ENCODE data around the gene RUVBL2.
"Not testable (repeated sequence)": the region's sequence is repeated elsewhere in the genome, so short reads cannot be mapped to it uniquely, and the experiment has no call there.

The RUVBL2 gene

DNA sequence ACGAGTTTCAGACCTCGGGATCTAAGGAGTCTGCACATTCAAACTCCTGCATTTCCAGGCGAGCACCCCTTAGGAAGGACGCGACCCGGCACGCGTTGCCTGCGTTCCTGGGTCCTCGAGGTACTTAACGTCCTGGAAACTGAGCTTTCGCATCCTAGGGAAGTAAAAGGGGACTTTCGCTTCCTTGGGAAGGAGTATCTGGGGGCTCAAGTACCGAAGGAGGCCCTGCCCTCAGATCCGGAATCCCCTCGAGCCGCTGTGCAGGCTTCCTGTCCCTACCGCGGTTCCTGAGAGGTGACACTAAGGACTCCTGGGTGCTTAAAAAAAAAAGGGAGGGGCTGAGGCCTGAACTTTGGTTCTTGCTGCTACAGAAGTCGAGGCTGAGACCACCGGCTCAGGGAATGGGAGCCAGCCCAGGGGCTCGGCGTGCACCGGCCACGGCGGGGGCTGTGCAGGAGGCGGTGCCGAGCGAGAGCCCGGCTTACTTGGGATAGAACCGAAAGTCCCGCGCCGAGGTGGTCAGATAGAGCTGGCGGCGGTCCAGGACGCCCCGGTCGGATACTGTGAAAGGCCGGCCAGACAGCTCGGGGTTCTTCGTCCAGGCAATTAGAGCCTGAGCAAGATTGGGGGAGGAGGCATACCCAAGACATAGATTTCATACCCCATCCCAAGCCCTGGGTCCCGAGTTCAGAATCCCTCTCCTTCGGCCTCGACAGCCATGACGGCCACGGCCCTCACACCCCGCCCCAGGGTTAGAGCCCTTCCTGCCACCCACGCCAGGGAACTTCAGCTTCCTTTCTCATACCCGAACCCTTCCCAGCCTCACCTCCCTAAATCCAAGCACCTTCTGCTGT lies 24.9 kb downstream of the RUVBL2 start:
- DNase-seq = not testable (repeated sequence)

DNA sequence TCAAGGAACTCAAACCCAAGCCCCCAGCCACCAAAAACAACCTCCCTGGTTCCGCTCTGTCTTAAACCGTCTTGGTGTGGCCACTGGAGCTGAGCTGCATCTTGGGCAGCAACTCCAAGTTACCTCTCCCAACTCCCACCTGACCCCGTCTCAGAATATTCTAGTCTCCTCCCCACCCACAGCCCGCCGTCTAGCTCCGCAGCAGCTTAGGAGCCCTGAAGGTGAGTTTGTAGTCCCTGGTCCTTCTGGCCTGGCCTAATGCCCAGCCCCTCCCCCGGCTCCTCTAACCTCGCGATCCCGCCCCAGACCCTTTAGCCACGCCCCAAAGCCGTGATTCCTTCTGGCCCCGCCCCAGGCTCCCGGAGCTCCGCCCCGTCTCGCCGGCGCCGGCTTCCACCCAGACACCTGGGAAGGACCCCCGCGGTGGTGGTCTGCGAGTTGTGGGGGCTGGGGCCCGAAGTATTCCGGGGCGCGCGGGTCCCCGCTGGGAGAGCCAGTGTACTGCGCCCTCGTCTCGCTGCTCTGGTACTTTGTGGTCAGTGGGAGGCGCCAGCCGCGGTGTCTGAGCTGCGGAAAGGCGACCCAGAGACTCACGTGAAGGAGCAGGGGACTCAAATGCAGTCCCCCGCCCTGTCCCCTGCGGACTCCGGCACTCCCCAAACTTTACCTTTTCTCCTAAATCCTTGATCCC lies 25.7 kb downstream of the RUVBL2 start:
- DNase-seq = no peak

DNA sequence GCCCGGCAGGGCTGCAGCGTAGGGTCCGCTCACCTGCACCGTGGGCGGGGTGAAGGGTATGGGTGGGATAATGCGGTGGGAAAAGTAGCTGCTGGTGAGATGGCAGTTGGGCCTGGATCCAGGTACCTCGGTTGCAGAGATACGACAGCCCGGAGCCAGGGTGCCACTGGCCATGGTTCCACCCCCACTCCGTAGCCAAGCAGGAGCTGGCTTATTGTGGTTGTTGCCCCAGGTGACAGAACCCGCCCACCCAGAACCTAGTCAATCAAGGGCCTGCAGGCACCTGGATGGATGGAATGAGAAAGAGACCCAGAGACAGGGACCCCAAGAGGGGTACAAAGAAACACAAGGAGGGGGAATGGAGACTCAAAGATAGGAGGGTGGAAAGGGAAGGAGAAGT lies 26.7 kb downstream of the RUVBL2 start:
- DNase-seq = no peak

DNA sequence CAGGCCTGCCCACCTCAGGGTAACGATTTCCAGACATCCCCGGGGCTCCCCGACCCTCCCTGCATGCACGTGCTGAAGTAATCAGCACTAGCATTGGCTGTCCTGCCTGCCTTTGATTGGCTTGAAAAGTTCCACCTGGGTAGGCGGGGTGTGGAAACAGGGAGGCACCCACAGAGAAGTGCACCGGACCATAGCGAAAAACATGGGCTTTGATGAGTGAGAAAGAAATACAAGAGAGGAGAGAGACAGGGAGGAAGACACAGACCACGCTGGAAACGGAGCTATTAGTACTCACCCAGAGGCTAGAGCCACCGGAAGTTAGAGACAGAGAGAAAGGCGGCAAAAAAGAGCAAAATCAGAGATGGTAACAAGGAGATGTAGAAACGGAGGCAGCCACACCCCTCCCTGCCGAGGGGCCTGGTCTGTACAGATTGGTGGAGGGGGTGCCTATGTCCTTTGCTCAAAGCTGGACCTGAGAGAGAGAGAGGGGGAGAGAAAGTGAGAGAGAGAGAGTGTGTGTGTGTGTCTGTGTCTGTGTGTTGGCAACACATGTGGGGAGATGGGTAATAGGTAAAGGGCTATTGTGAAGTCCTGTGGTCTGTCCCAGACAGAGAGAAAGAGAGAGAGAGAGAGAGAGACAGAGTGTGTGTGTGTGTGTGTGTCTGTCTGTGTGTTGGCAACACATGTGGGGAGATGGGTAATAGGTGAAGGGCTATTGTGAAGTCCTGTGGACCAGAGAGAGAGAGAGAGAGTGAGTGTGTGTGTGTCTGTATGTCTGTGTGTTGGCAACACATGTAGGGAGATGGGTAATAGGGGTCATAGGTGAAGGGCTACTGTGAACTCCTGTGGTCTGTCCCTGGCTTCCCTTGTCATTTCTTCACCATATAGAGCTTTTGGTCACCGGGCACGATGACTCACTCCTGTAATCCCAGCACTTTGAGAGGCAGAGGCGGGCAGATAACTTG lies 27.5 kb downstream of the RUVBL2 start:
- no peak for DNase-seq

DNA sequence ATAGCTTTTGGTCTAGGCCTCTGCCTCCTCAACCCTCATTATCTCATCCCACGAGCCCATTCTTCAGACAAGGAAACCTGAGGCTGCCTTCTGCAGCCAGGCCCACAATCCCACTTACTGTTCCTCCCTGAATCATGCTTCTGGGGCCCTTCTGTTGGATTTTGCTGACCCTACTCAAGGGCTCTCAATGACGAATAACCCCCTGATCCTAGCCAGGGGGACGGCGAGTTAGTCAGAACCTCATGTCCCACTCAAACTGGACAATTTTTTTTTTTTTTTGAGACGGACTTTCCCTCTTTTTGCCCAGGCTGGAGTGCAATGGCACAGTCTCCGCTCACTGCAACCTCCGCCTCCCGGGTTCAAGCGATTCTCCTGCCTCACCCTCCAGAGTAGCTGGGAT lies 28.4 kb downstream of the RUVBL2 start:
- DNase-seq = no peak

DNA sequence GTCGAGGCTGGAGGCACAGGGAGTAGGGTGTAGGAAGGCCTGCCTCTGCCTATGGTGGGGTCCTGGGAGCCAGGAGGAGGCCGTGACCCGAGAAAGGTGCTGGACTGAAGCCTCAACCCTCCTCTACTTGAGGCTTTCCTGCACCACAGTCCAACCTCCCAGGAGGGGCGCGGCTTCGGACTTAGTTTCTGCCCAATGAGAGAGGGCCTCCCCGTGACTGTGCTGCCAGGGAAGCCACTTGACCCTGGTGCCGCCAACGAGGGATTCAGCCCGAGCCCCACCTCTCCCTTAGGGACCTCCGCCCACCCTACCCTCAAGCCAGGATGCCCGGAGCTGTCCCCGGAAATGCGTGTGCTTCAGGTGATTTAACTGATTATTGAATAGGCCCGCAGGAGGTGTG lies 30.5 kb downstream of the RUVBL2 start, which contains the start of gene CGB3:
CGB3 (minus strand) TSS at position 101 of the 400 bp plus-strand sequence. CDS start 362 bp downstream, outside the sequence.
- not testable (repeated sequence) for DNase-seq

DNA sequence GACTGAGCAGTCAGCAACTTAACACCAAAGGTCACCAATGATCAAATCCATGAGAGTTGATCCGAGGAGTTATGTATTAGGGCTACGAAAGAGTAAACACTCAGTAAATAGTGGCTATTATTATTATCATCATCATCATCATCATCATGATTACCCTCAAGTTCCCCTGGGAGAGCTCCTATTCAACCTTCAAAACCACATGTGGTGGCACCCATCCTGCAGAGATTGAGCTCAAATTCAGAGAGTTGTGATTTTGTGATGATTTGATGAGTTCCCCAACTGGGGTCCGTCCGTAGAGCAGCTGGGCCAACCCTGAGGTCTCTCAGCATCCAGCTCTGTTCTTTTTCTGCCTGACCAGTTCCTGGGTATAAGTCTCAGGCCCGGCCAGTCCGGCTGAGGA lies 31.4 kb downstream of the RUVBL2 start:
- DNase-seq = not testable (repeated sequence)

DNA sequence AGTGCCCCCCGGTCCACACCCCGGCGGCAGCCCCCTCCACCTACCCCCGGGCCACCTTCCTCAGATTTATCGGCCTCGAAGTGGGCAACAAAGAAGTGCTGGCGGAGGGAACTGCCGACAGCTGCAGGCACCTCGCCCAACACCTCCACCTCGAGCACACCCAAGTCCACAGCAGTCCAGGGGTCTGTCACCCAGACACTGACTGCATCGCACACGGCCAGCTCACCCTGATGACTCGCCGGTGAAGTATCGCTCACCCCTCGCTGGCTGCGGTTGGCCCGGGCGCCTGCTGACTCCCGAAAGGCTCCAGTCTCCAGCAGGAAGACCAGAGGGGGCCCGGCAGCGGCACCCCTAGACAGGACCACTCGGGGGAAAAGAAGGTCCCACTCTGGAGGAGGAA lies 31.9 kb downstream of the RUVBL2 start:
- DNase-seq = not testable (repeated sequence)

DNA sequence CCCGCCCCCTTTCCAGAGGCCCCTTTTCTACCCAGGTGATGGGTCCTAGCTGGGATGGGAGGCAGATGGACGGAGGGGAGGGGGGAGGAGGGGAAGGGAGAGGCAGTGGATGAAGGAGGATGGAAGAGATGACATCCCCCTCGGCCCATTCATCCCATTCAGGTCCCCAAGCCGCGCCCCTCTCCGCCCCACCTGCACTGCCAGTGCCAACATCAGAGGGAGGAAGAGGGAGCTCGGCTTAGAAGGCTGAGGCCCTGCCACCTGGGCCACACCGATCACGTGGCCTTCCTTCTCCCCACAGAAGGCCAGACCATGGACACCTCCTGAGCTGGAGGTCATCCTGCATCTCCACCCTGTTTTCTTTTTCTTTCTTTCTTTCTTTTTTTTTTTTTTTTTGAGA lies 35.0 kb downstream of the RUVBL2 start:
- not testable (repeated sequence) for DNase-seq

DNA sequence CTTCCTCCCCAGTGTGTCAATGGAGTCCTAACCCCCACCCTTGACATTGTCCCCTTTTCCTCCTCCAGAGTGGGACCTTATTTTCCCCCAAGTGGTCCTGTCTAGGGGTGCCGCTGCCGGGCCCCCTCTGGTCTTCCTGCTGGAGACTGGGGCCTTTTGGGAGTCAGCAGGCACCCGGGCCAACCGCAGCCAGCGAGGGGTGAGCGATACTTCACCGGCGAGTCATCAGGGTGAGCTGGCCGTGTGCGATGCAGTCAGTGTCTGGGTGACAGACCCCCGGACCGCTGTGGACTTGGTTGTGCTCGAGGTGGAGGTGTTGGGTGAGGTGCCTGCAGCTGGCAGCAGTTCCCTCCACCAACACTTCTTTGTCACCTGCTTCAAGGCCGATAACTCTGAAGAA lies 36.1 kb downstream of the RUVBL2 start:
- not testable (repeated sequence) for DNase-seq

DNA sequence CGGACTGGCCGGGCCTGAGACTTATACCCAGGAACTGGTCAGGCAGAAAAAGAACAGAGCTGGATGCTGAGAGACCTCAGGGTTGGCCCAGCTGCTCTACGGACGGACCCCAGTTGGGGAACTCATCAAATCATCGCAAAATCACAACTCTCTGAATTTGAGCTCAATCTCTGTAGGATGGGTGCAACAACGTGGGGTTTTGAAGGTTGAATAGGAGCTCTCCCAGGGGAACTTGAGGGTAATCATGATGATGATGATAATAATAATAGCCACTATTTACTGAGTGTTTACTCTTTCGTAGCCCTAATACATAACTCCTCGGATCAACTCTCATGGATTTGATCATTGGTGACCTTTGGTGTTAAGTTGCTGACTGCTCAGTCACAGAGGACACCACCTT lies 36.6 kb downstream of the RUVBL2 start:
- not testable (repeated sequence) for DNase-seq

DNA sequence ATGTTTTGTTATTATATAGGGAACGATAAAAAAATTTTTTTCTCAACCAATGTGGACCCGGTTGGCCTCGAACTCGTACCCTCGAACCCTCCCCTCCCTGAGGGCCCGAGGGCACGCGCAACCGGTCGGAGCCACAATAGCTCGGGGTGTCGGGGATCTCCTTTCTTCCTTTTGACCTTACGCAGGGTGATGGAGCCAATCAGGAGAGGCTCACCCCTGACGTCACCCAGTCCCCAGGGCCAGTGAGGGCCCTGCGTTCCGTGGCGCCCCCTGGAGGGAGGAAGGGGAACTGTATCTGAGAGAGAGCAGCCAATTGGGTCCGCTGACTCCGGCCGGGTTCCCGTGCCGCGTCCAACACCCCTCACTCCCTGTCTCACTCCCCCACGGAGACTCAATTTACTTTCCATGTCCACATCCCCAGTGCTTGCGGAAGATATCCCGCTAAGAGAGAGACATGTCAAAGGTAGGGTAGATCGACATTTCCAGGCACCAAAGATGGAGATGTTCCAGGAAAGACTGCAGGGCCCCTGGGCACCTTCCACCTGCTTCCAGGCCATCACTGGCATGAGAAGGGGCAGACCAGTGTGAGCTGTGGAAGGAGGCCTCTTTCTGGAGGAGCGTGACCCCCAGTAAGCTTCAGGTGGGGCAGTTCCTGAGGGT lies 38.1 kb downstream of the RUVBL2 start, which contains the start of gene CGB2:
CGB2 (plus strand) TSS at position 249 of the 660 bp plus-strand sequence; CDS start at position 455, 206 bp downstream.
- DNase-seq = not testable (repeated sequence)

DNA sequence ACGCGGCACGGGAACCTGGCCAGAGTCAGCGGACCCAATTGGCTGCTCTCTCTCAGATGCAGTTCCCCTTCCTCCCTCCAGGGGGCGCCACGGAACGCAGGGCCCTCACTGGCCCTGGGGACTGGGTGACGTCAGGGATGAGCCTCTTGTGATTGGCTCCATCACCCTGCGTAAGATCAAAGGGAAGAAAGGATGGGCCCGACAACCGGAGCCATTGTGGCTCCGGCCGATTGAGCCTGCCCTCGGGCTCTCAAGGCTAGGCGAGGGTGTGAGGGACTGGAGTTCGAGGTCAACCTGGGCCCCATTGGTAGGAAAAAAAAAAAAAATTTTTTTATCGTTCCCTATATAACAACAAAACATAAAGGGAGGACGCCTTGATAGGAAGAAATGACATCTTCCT lies 43.1 kb downstream of the RUVBL2 start, which contains the start of gene CGB1:
CGB1 (minus strand) TSS at position 81 of the 400 bp plus-strand sequence. CDS start 184 bp downstream, outside the sequence.
- not testable (repeated sequence) for DNase-seq

DNA sequence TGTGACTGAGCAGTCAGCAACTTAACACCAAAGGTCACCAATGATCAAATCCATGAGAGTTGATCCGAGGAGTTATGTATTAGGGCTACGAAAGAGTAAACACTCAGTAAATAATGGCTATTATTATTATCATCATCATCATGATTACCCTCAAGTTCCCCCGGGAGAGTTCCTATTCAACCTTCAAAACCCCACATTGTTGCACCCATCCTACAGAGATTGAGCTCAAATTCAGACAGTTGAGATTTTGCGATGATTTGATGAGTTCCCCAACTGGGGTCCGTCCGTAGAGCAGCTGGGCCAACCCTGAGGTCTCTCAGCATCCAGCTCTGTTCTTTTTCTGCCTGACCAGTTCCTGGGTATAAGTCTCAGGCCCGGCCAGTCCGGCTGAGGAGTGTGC lies 44.4 kb downstream of the RUVBL2 start:
- DNase-seq = not testable (repeated sequence)

DNA sequence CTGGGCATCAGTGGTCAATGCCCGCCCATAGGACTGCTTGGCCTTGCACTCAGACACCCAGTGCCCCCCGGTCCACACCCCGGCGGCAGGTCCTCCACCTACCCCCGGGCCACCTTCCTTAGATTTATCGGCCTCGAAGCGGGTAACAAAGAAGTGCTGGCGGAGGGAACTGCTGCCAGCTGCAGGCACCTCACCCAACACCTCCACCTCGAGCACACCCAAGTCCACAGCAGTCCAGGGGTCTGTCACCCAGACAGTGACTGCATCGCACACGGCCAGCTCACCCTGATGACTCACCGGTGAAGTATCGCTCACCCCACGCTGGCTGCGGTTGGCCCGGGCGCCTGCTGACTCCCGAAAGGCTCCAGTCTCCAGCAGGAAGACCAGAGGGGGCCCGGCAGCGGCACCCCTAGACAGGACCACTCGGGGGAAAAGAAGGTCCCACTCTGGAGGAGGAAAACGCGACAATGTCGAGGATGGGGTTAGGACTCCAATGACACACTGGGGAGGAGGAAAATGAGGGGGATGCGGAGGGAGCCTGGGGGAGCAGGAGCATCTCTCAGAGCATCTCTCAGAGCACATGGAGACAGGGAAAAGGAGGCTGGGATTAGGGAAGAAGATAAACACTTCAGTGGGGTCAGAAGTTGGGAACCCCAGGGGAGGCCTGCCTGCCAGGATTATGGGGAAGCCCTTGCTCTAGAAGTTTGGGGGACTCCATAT lies 45.0 kb downstream of the RUVBL2 start:
- not testable (repeated sequence) for DNase-seq

DNA sequence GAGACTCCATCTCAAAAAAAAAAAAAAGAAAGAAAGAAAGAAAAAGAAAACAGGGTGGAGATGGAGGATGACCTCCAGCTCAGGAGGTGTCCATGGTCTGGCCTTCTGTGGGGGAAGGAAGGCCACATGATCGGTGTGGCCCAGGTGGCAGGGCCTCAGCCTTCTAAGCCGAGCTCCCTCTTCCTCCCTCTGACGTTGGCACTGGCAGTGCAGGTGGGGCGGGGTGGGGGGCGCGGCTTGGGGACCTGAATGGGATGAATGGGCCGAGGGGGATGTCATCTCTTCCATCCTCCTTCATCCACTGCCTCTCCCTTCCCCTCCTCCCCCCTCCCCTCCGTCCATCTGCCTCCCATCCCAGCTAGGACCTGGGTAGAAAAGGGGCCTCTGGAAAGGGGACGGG lies 46.0 kb downstream of the RUVBL2 start:
- DNase-seq = not testable (repeated sequence)

DNA sequence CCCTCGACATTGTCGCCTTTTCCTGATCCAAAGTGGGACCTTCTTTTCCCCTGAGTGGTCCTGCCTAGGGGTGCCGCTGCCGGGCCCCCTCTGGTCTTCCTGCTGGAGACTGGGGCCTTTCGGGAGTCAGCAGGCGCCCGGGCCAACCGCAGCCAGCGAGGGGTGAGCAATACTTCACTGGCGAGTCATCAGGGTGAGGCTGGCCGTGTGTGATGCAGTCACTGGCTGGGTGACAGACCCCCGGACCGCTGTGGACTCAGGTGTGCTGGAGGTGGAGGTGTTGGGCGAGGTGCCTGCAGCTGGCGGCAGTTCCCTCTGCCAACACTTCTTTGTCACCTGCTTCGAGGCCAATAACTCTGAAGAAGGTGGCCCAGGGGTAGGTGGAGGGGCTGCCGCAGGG lies 48.5 kb downstream of the RUVBL2 start:
- DNase-seq = no peak

DNA sequence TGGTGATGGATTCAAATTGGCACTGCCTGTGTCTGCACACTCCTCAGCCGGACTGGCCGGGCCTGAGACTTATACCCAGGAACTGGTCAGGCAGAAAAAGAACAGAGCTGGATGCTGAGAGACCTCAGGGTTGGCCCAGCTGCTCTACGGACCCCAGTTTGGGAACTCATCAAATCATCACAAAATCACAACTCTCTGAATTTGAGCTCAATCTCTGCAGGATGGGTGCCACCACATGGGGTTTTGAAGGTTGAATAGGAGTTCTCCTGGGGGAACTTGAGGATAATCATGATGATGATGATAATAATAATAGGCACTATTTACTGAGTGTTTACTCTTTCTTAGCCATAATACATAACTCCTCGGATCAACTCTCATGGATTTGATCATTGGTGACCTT lies 49.0 kb downstream of the RUVBL2 start:
- not testable (repeated sequence) for DNase-seq

DNA sequence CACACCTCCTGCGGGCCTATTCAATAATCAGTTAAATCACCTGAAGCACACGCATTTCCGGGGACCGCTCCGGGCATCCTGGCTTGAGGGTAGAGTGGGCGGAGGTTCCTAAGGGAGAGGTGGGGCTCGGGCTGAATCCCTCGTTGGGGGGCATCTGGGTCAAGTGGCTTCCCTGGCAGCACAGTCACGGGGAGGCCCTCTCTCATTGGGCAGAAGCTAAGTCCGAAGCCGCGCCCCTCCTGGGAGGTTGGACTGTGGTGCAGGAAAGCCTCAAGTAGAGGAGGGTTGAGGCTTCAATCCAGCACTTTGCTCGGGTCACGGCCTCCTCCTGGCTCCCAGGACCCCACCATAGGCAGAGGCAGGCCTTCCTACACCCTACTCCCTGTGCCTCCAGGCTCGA lies 49.9 kb downstream of the RUVBL2 start, which contains the start of gene CGB5:
CGB5 (plus strand) TSS at position 301 of the 400 bp plus-strand sequence. CDS start 362 bp downstream, outside the sequence.
- not testable (repeated sequence) for DNase-seq

DNA sequence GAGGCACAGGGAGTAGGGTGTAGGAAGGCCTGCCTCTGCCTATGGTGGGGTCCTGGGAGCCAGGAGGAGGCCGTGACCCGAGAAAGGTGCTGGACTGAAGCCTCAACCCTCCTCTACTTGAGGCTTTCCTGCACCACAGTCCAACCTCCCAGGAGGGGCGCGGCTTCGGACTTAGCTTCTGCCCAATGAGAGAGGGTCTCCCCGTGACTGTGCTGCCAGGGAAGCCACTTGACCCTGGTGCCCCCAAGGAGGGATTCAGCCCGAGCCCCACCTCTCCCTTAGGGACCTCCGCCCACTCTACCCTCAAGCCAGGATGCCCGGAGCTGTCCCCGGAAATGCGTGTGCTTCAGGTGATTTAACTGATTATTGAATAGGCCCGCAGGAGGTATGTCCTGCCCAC lies 55.3 kb downstream of the RUVBL2 start, which contains the start of gene CGB8:
CGB8 (minus strand) TSS at position 101 of the 400 bp plus-strand sequence. CDS start 372 bp downstream, outside the sequence.
- not testable (repeated sequence) for DNase-seq

DNA sequence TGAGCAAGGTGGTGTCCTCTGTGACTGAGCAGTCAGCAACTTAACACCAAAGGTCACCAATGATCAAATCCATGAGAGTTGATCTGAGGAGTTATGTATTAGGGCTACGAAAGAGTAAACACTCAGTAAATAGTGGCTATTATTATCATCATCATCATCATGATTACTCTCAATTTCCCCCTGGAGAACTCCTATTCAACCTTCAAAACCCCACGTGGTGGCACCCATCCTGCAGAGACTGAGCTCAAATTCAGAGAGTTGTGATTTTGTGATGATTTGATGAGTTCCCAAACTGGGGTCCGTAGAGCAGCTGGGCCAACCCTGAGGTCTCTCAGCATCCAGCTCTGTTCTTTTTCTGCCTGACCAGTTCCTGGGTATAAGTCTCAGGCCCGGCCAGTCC lies 56.1 kb downstream of the RUVBL2 start:
- DNase-seq = not testable (repeated sequence)

Measured in GF-D8 (cell line).